Measurements from ENCODE around the gene FGF14.

- no peak for TF ChIP-seq SMC3 (IDR thresholded peaks at IDR 0.05; ENCODE audit: low read depth, low read length)
- no peak for TF ChIP-seq MAZ (IDR thresholded peaks at IDR 0.05; ENCODE audit: borderline replicate concordance, low read depth, low read length)
- no peak for TF ChIP-seq RAD21 (IDR thresholded peaks at IDR 0.05; ENCODE audit: low read length)
- TF ChIP-seq, protein P1, sequence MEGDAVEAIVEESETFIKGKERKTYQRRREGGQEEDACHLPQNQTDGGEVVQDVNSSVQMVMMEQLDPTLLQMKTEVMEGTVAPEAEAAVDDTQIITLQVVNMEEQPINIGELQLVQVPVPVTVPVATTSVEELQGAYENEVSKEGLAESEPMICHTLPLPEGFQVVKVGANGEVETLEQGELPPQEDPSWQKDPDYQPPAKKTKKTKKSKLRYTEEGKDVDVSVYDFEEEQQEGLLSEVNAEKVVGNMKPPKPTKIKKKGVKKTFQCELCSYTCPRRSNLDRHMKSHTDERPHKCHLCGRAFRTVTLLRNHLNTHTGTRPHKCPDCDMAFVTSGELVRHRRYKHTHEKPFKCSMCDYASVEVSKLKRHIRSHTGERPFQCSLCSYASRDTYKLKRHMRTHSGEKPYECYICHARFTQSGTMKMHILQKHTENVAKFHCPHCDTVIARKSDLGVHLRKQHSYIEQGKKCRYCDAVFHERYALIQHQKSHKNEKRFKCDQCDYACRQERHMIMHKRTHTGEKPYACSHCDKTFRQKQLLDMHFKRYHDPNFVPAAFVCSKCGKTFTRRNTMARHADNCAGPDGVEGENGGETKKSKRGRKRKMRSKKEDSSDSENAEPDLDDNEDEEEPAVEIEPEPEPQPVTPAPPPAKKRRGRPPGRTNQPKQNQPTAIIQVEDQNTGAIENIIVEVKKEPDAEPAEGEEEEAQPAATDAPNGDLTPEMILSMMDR (conservative IDR thresholded peaks at IDR 0.05; ENCODE audit: low read depth, low read length) = no peak
- TF ChIP-seq POLR2A (IDR thresholded peaks at IDR 0.05; ENCODE audit: low read depth, low read length) = no peak
- TF ChIP-seq RCOR1 (IDR thresholded peaks at IDR 0.05; ENCODE audit: insufficient replicate concordance, low read length) = no peak
- TF ChIP-seq BHLHE40 (IDR thresholded peaks at IDR 0.05; ENCODE audit: low read depth, low read length) = no peak
- TF ChIP-seq FOS (IDR thresholded peaks at IDR 0.05; ENCODE audit: low read depth, low read length) = no peak
- TF ChIP-seq ELK1 (IDR thresholded peaks at IDR 0.05; ENCODE audit: borderline replicate concordance, low read depth, low read length) = no peak
- TF ChIP-seq, protein P2, sequence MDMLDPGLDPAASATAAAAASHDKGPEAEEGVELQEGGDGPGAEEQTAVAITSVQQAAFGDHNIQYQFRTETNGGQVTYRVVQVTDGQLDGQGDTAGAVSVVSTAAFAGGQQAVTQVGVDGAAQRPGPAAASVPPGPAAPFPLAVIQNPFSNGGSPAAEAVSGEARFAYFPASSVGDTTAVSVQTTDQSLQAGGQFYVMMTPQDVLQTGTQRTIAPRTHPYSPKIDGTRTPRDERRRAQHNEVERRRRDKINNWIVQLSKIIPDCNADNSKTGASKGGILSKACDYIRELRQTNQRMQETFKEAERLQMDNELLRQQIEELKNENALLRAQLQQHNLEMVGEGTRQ (IDR thresholded peaks at IDR 0.05; ENCODE audit: low read depth, low read length) = no peak
- no peak for TF ChIP-seq CEBPB (IDR thresholded peaks at IDR 0.05; ENCODE audit: low read depth, low read length)
Measured at GRCh38 chr13:102289606-102290005, 112.2 kb downstream of the FGF14 start.

Data from IMR-90 (cell line).